PC-3 (cell line): Measurements from ENCODE around the gene RDX. TPM values are rescaled to one million over a fixed set of nuclear protein-coding genes. Genes with fewer than 3 reads are reported as not detected.
A peak's percentile ranks its signal among the peaks of the same experiment; 100 is the strongest.

ENCODE experiments used
- ATAC-seq: fragments of 200-7000 bp; cut with Tn5 transposase; 2 replicates; pipeline ENCODE4 v1.9.1; 2020; ENCODE audit warnings: mild to moderate bottlenecking, moderate library complexity
- BruUV-seq: library from RNA; stranded (reverse); fragments of 400-500 nt; replicated peaks from 2 replicates; lab custom pipeline; 2021; lab: Mats Ljungman, UMichigan
- CTCF ChIA-PET: fragments of 300-600 bp; sonication (Branson Sonifier 250); formaldehyde crosslinking; loops from one replicate; lab custom pipeline; 2022; ENCODE audit warnings: antibody characterized with exemption; lab: Charles Lee
- POLR2A ChIA-PET: fragments of 300-600 bp; sonication (Branson Sonifier 250); formaldehyde crosslinking; loops from one replicate; lab custom pipeline; 2022; ENCODE audit warnings: antibody characterized with exemption; ENCODE audit not compliant: unreplicated experiment; lab: Charles Lee
- DNase-seq: peaks from one replicate; pipeline ENCODE4 v3.0.0-alpha.2; 2015
- H2AFZ ChIP-seq: fragments of 300-600 bp; sonication (generic); 2 replicates; pipeline ENCODE4 v1.6.0; 2016; ENCODE audit warnings: antibody characterized with exemption, low read length
- H3F3A ChIP-seq: fragments of 300-600 bp; sonication (generic); one replicate; pipeline ENCODE4 v1.6.0; 2017; ENCODE audit warnings: antibody characterized with exemption, low read length, control low read depth, mild to moderate bottlenecking; ENCODE audit not compliant: unreplicated experiment
- H3K27ac ChIP-seq: fragments of 300-600 bp; sonication (generic); 2 replicates; pipeline ENCODE4 v1.5.1; 2016; ENCODE audit warnings: mild to moderate bottlenecking, low read length
- H3K27me3 ChIP-seq: fragments of 300-600 bp; sonication (generic); 2 replicates; pipeline ENCODE4 v1.6.1; 2016; ENCODE audit warnings: low read length, mixed read lengths
- H3K36me3 ChIP-seq: fragments of 300-600 bp; sonication (generic); 2 replicates; pipeline ENCODE4 v1.6.1; 2016; ENCODE audit warnings: low read depth, mixed run types, low read length, mixed read lengths
- H3K4me1 ChIP-seq: fragments of 300-600 bp; sonication (generic); 2 replicates; pipeline ENCODE4 v1.5.1; 2016; ENCODE audit warnings: low read length; ENCODE audit not compliant: insufficient read depth
- H3K4me2 ChIP-seq: fragments of 300-600 bp; sonication (generic); 2 replicates; pipeline ENCODE4 v1.6.0; 2016; ENCODE audit warnings: low read length
- H3K4me3 ChIP-seq: fragments of 300-600 bp; sonication (generic); 2 replicates; pipeline ENCODE4 v1.5.1; 2016; ENCODE audit warnings: mild to moderate bottlenecking, low read length, mixed read lengths
- H3K79me2 ChIP-seq: fragments of 300-600 bp; sonication (generic); 2 replicates; pipeline ENCODE4 v1.6.1; 2017; ENCODE audit warnings: low read length, mixed read lengths
- H3K9ac ChIP-seq: fragments of 300-600 bp; sonication (generic); 2 replicates; pipeline ENCODE4 v1.6.0; 2016; ENCODE audit warnings: mild to moderate bottlenecking, low read length
- H3K9me2 ChIP-seq: fragments of 300-600 bp; sonication (generic); replicated peaks from 2 replicates; pipeline ENCODE4 v1.6.1; 2016; ENCODE audit warnings: mixed run types, low read length, mixed read lengths
- H3K9me3 ChIP-seq: fragments of 300-600 bp; sonication (generic); 2 replicates; pipeline ENCODE4 v1.6.1; 2016; ENCODE audit warnings: low read length, mixed read lengths
- H4K20me1 ChIP-seq: fragments of 300-600 bp; sonication (generic); 2 replicates; pipeline ENCODE4 v1.6.1; 2016; ENCODE audit warnings: low read length, mixed read lengths
- EZH2 ChIP-seq: fragments of 300-600 bp; sonication (generic); IDR thresholded peaks from one replicate; pipeline ENCODE4 v1.6.1; 2017; ENCODE audit warnings: antibody characterized with exemption, mild to moderate bottlenecking, low read length; ENCODE audit not compliant: unreplicated experiment
- EZH2phosphoT487 ChIP-seq: fragments of 300-600 bp; sonication (generic); IDR thresholded peaks from 2 replicates; pipeline ENCODE4 v1.6.1; 2018; ENCODE audit warnings: mild to moderate bottlenecking, antibody characterized with exemption, low read length, borderline replicate concordance
- intact Hi-C: fragments of 100-400 bp; cut with micrococcal nuclease; formaldehyde crosslinking; loops from 2 replicates; pipeline ENCODE4 v1.9.0; 2023
- total RNA-seq: library from RNA; depleted of rRNA; stranded (reverse); fragments of >200 nt; gene quantifications from 2 replicates; pipeline ENCODE4 v1.2.3, GENCODE V29; 2014
- TF ChIP-seq, protein P1 (sequence below): fragments of 300-600 bp; sonication (generic); conservative IDR thresholded peaks from 2 replicates; pipeline ENCODE4 v1.5.1; 2017; ENCODE audit warnings: antibody characterized with exemption, low read depth, mild to moderate bottlenecking, low read length

The RDX gene
- total RNA-seq, 1 experiment from 2014 or later: 86.2 TPM

DNA sequence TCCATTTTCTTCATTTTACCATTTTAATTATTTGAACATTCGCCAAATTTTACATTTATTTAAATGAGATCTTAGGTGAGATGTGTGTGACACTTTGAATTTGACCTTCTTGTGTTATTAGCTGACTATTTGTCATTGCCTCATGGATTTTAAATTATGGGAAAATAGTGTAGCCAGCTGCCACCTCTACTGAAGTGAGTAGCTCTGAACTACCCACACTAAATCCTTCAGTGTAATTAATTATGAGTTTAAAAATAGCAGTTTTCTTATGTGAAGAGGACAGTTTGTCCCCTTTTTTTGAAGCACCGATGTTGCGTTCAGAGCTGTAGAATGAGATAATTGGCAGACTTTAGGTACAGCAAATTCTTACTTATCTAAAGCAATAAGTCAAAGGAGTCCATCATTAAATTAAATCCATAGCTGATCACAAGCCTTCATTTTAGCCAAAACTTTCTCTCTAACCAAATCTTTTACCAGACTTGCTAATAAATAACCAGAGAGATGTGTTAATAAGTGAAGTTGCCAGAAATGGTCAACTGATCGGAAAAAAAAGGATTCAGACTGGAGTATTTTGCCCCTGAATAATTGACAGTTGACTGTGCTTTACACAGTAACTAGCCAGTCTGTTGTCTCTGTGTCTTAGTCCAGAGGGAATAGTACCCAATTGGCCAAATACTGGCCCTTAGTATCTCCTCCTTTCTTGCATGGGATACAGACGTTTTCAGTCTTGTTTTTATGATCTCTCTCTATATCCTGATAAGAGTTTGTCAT is 128.2 kb downstream of the RDX start:
- intact Hi-C loops: no loop called here
- ChIA-PET CTCF (no interaction called here), POLR2A (no interaction called here)
- Histone ChIP-seq H3K79me2 (0 out of 2 replicates have a peak, but pooled peaks cover 7% of the 10 kb centered on the region), H4K20me1 (no peaks in the 10 kb centered on the region), H3K4me2 (no peak overlapping the region), H3F3A (no peaks in the 10 kb centered on the region), H3K9ac (no peak overlapping the region), H3K4me3 (no peak overlapping the region), H3K27me3 (no peaks in the 10 kb centered on the region), H3K9me3 (no peaks in the 10 kb centered on the region), H3K9me2 (no peaks in the 10 kb centered on the region), H2AFZ (no peak overlapping the region), H3K27ac (no peak overlapping the region), H3K4me1 (no peaks in the 10 kb centered on the region), H3K36me3 (peaks cover 42% of the 10 kb centered on the region)
- no TSS peak for BruUV-seq
- ATAC-seq: no peak
- no peak for TF ChIP-seq EZH2
- TF ChIP-seq, protein P1, sequence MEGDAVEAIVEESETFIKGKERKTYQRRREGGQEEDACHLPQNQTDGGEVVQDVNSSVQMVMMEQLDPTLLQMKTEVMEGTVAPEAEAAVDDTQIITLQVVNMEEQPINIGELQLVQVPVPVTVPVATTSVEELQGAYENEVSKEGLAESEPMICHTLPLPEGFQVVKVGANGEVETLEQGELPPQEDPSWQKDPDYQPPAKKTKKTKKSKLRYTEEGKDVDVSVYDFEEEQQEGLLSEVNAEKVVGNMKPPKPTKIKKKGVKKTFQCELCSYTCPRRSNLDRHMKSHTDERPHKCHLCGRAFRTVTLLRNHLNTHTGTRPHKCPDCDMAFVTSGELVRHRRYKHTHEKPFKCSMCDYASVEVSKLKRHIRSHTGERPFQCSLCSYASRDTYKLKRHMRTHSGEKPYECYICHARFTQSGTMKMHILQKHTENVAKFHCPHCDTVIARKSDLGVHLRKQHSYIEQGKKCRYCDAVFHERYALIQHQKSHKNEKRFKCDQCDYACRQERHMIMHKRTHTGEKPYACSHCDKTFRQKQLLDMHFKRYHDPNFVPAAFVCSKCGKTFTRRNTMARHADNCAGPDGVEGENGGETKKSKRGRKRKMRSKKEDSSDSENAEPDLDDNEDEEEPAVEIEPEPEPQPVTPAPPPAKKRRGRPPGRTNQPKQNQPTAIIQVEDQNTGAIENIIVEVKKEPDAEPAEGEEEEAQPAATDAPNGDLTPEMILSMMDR: no peak
- DNase-seq: no peak

DNA sequence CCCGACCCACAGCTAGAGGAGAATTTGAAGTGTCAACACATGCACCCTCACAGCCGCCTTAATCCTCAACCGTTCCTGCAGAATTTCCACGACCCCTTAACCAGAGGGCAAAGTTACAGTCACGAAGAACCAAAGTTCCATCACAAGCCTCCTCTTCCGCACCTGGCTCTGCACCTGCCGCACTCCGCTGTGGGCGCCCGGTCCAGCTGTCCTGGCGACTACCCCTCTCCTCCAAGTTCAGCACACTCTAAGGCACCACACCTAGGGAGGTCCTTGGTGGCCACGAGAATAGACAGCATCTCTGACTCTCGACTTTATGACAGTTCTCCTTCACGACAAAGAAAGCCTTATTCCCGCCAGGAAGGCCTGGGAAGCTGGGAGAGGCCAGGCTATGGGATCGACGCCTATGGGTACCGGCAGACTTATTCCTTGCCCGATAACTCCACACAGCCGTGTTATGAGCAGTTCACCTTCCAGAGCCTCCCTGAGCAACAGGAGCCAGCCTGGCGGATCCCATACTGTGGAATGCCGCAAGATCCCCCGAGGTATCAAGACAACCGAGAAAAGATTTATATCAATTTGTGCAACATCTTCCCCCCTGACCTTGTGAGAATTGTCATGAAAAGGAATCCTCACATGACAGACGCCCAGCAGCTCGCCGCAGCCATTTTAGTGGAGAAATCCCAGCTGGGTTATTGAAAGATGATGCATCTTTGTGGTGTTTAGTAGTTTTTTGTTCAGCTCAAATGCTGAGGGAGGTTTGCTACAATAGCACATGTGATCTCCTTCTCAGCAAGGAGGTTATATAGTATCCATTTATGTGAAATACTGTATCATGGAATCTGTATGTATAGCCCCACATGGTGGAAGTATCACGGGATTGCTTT is 131.1 kb downstream of the RDX start:
- Histone ChIP-seq H3K4me3 (no peak overlapping the region), H3K4me2 (no peak overlapping the region), H3K9ac (no peak overlapping the region), H4K20me1 (no peaks in the 10 kb centered on the region), H3K9me2 (no peaks in the 10 kb centered on the region), H3K79me2 (0 out of 2 replicates have a peak, but pooled peaks cover 7% of the 10 kb centered on the region), H3K27ac (no peak overlapping the region), H3K4me1 (no peaks in the 10 kb centered on the region), H3K36me3 (peaks cover 66% of the 10 kb centered on the region), H3K9me3 (no peaks in the 10 kb centered on the region), H3F3A (no peaks in the 10 kb centered on the region), H2AFZ (no peak overlapping the region), H3K27me3 (no peaks in the 10 kb centered on the region)
- TSS peak; percentile 6 for BruUV-seq
- ATAC-seq (no peak), DNase-seq (no peak)
- CTCF ChIA-PET: no interaction called here
- POLR2A ChIA-PET: interaction anchor here (0.6 kb wide), 1 partner anchor 132 kb away, joined by 4 read pairs; no protein-coding TSS in a partner anchor
- intact Hi-C loops: no loop called here
- no peak for TF ChIP-seq EZH2phosphoT487
- TF ChIP-seq, protein P1: no peak
- no peak for TF ChIP-seq EZH2
